OCI-LY3 (cell line): ENCODE data around the gene BRD2.

Experiments
- CTCF ChIP-seq: fragments of 200-600, 300-600 bp; sonication (generic); IDR thresholded peaks from 2 replicates; pipeline ENCODE4 v1.5.1; 2014; ENCODE audit warnings: antibody characterized with exemption, low read length, low read depth
- EZH2phosphoT487 ChIP-seq: fragments of 200-600 bp; shearing (Covaris generic); IDR thresholded peaks from 2 replicates; pipeline ENCODE4 v1.6.1; 2018; ENCODE audit warnings: antibody characterized with exemption, mixed run types, low read depth

GRCh38 chr6:32945108-32945760 is 23.2 kb upstream of the BRD2 start:
- TF ChIP-seq CTCF, result no peak
- no peak for TF ChIP-seq EZH2phosphoT487
